ENCODE results near the gene SLC25A23.
"Not testable (repeated sequence)": the region's sequence is repeated elsewhere in the genome, so short reads cannot be mapped to it uniquely, and the experiment has no call there.

SLC25A23 gene

DNA sequence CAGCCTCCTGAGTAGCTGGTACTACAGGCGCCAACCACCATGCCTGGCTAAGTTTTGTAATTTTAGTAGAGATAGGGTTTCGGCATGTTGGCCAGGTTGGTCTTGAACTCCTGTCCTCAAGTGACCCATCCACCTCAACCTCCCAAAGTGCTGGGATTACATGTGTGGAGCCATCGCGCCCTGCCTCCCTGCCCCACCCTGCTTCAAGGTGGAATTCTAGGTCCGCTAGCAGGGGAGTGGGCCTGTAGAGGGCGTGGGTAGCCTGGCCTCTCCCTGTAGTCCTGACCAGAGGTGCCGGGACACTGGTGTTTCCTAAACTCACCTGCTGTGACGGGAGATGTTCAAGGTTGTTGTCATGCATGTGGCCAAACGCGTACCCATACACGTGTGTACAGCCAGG lies 26.4 kb downstream of the SLC25A23 start:
- DNase-seq (ENCODE audit: low spot score), result no peak
- in situ Hi-C loops (cut with MboI; ENCODE audit: low pct_unique_long_range_greater_than_20kb, low sequenced_read_pairs, unreplicated experiment), result no loop called here
- TF ChIP-seq, protein P1, sequence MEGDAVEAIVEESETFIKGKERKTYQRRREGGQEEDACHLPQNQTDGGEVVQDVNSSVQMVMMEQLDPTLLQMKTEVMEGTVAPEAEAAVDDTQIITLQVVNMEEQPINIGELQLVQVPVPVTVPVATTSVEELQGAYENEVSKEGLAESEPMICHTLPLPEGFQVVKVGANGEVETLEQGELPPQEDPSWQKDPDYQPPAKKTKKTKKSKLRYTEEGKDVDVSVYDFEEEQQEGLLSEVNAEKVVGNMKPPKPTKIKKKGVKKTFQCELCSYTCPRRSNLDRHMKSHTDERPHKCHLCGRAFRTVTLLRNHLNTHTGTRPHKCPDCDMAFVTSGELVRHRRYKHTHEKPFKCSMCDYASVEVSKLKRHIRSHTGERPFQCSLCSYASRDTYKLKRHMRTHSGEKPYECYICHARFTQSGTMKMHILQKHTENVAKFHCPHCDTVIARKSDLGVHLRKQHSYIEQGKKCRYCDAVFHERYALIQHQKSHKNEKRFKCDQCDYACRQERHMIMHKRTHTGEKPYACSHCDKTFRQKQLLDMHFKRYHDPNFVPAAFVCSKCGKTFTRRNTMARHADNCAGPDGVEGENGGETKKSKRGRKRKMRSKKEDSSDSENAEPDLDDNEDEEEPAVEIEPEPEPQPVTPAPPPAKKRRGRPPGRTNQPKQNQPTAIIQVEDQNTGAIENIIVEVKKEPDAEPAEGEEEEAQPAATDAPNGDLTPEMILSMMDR (IDR thresholded peaks at IDR 0.05; ENCODE audit: extremely low read depth, insufficient read depth, missing control alignments), result no peak

DNA sequence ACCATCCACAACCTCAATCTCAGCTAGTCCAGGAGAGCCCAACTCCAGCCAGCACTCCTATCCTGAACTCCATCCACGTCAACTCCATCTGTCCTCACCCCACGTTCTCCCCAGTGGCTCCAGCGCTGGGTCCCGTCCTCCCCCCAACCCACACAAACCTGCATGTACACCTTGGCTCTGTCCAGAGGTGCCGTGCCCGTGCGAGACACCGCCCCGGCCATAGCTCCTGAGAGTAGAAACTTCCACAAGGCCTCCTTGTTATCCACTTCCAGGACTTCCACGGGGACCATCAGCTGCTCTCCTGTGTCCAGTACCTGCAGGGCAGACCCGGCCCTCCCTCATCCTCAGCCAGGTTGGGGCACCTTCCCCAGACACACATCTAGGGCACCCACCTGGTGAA lies 27.7 kb downstream of the SLC25A23 start:
- in situ Hi-C loops (cut with MboI; ENCODE audit: low pct_unique_long_range_greater_than_20kb, low sequenced_read_pairs, unreplicated experiment), result no loop called here

DNA sequence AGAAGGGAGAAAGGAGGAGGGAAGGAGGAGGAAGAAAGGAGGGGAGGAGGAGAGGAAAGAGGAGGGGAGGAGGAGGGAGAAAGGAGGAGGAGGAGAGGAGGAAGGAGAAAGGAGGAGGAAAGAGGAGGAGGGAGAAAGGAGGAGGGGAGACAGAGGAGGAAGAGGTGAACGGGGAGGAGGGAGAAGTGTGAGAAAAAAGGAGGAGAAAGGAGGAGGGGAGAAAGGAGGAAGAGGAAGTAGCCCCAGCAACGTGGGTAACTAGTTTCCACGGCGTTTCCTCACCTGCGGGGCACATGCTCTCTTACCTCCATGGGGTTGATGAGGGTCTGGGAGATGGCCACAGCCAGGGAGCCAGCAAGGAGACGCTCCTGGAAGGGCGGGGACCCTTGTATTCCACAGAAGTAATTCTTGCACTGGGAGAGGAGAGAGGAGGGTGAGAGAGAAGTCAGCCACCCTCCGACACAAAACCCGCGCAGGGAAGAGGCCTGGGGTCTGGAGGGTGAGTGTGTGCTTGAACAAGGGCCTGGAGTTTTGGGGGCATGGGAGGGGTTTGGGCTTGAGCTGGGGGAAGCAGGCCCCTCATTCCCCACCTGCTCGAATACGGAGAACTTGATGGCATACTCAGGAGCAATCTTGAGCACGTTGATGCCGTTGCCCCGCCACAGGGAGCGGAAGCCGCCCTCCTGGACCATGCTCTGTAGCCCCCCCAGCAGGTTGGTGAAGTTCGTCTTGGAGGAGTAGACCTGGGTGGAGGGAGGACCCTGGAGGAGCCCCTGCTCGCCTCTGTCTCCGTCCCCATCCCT lies 30.0 kb downstream of the SLC25A23 start:
- TF ChIP-seq, protein P1 (IDR thresholded peaks at IDR 0.05; ENCODE audit: extremely low read depth, insufficient read depth, missing control alignments), result no peak
- DNase-seq (ENCODE audit: low spot score), result no peak
- in situ Hi-C loops (cut with MboI; ENCODE audit: low pct_unique_long_range_greater_than_20kb, low sequenced_read_pairs, unreplicated experiment), result no loop called here

More for the DNA sequence above, 27.7 kb downstream of the SLC25A23 start:
- TF ChIP-seq, protein P1 (IDR thresholded peaks at IDR 0.05; ENCODE audit: extremely low read depth, insufficient read depth, missing control alignments), result no peak
- DNase-seq (ENCODE audit: low spot score), result no peak

DNA sequence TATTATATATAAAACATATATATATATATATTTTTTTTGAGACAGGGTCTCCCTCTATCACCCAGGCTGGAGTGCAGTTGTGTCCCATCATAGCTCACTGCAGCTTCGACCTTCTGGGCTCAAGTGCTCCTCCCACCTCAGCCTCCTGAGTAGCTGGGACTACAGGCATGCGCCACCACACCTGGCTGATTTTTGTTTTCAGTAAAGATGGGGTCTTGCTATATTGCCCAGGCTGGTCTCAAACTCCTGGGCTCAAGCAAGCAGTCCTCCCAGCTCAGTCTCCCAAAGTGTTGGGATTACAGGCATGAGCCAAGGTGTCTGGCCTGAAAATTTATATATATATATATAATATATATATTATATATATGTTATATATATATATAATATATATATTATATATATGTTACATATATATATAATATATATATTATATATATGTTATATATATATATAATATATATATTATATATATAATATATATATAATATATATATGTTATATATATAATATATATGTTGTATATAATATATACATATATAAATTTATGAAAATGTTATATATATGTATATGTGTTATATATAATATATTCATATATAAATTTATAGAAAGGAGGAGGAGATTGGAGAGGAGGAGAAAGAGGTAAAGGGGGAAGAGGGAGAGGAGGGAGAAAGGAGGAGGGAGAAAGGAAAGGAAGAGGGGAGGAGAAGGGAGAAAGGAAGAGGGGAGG lies 30.7 kb downstream of the SLC25A23 start:
- DNase-seq (ENCODE audit: low spot score); in situ Hi-C loops (cut with MboI; ENCODE audit: low pct_unique_long_range_greater_than_20kb, low sequenced_read_pairs, unreplicated experiment): not testable (repeated sequence)

- TF ChIP-seq, protein P1 (IDR thresholded peaks at IDR 0.05; ENCODE audit: extremely low read depth, insufficient read depth, missing control alignments), result no peak
- in situ Hi-C loops (cut with MboI; ENCODE audit: low pct_unique_long_range_greater_than_20kb, low sequenced_read_pairs, unreplicated experiment), result no loop called here
- DNase-seq (ENCODE audit: low spot score), result no peak
Measured at GRCh38 chr19:6427131-6427530, 32.5 kb downstream of the SLC25A23 start.

DNA sequence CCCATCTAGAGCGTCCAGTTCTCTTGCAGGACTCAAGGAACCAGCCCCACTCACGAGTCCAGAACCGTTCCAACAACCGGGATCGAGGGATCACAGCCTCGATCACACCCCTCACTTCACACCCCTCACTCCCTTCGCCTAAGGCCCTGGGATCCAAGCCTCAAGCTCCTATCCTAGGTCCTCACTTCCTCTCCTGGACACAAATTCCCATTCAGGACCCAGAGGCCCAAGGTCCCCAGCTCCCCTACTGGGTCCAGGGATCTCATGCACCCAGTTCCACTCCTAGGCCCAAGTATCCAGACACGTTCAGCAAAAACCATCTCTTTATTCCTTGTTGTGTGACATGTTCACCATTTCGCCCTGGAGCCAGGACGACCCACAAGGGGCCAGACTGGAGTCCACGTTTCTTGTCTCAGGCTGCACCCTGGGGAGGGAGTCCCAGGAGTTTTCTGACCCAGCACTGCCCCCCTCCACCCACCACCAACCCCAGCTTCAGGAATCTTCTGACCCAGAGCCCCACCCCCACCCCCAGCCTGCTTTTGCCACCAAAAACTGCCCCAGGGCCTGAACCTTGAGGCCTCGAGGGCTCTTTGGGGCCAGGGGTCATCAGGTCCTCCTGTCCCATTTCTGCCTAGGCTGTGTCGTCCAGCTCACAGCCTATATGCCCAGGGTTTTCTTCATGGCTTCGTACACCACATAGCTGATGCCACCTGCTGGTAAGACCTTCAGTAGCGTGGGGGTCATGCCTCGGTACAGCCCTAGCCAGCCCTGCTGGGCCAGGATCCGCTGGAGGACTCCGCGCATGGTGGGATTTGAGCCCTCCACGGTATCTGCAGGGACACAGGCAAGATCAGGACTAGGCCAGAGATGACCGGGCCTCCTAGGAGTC lies 33.6 kb downstream of the SLC25A23 start:
- in situ Hi-C loops (cut with MboI; ENCODE audit: low pct_unique_long_range_greater_than_20kb, low sequenced_read_pairs, unreplicated experiment), result no loop called here
- DNase-seq (ENCODE audit: low spot score), result no peak
- TF ChIP-seq, protein P1 (IDR thresholded peaks at IDR 0.05; ENCODE audit: extremely low read depth, insufficient read depth, missing control alignments), result no peak
